ENCODE results near the gene ST7. TPM values are rescaled to one million over a fixed set of nuclear protein-coding genes. Genes with fewer than 3 reads are reported as not detected.

Gene ST7
- total RNA-seq, 1 experiment from 2014 or later: 12.9 TPM

DNA sequence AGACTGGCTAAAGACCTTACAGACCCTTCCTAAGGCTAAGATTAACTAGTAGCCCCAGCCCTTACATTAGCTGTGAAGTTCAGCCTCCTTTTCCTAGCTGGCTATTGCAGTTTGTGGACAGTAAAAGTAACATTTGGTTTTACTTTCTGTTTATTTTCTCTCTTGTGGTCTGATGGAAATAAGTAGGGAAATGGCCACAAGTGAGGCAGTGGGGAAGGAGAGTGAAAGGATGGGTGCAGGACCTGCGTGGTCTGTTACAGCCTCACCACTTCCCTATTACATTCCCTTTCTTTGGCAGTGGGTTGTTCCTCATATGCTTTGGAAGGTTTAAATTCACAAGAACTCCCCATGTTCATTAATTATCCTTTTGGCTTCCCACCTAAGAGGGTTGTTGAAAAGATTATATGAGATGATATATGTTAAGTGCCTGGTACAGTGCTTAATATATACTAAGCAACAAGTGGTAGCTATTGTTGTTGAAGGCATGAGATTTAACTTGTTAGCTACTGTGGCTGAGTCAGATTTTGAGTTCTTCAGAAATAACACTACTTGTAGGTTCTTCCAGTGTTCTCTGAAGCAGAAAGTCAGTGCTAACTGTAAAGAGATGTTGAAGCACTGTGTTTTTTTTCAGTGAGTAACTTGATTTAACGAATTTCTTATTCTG lies 181.7 kb downstream of the ST7 start:
- H3K79me1 ChIP-seq (ENCODE audit: insufficient read depth, low read depth, low read length, poor library complexity, severe bottlenecking): no peaks in the 10 kb centered on the region
- no peak overlapping the region for H3K27ac ChIP-seq (ENCODE audit: insufficient read length, low read depth, low read length)
- no peak overlapping the region for H3K18ac ChIP-seq (ENCODE audit: insufficient read length, low read depth, low read length)
- H3K4me2 ChIP-seq (ENCODE audit: insufficient read depth, insufficient read length, low read length): no peak overlapping the region
- H4K8ac ChIP-seq (replicated peaks; ENCODE audit: insufficient read length, low read depth, low read length): no peak overlapping the region
- no peaks in the 10 kb centered on the region for H3K9me3 Mint-ChIP-seq
- H4K5ac ChIP-seq (ENCODE audit: insufficient read length, low read depth, low read length): no peak overlapping the region
- TF ChIP-seq CTCF (conservative IDR thresholded peaks at IDR 0.05): no peak
- H3K27ac Mint-ChIP-seq: no peak overlapping the region
- no peaks in the 10 kb centered on the region for H3K23me2 ChIP-seq (ENCODE audit: insufficient read length, low read depth, low read length, poor library complexity, severe bottlenecking)
- H2AFZ ChIP-seq (ENCODE audit: low read length): no peak overlapping the region
- H2BK20ac ChIP-seq (ENCODE audit: low read depth, low read length, poor library complexity, severe bottlenecking): no peak overlapping the region
- H3K9ac ChIP-seq (ENCODE audit: extremely low read depth, insufficient read length, low read length): no peak overlapping the region
- H3K27me3 Mint-ChIP-seq (ENCODE audit: low read depth): no peaks in the 10 kb centered on the region
- H3K79me2 ChIP-seq (ENCODE audit: insufficient read depth, low read length): no peaks in the 10 kb centered on the region; the same call in 1 of the 2 replicates
- no peak overlapping the region for H4K91ac ChIP-seq (ENCODE audit: insufficient read length, low read depth, low read length)
- no peaks in the 10 kb centered on the region for H3K27me3 ChIP-seq (ENCODE audit: insufficient read depth, low read length)
- no CpG with 5 or more reads among the region's 2 CpGs for WGBS (ENCODE audit: extremely low coverage, insufficient read length, low lambda C conversion rate)
- no peaks in the 10 kb centered on the region for H3K9me3 ChIP-seq (ENCODE audit: control insufficient read depth, low read depth, low read length)
- DNase-seq: no peak
- H3K56ac ChIP-seq (ENCODE audit: insufficient read length, low read depth, low read length): no peak overlapping the region
- no peak overlapping the region for H2BK12ac ChIP-seq (ENCODE audit: insufficient read length, low read depth, low read length)
- H3K4me1 Mint-ChIP-seq: peaks cover 22% of the 10 kb centered on the region in 2 experiments
- H2BK5ac ChIP-seq (ENCODE audit: insufficient read length, low read length): no peak overlapping the region
- H3K4me1 ChIP-seq (ENCODE audit: insufficient read depth, low read length): peaks cover 3% of the 10 kb centered on the region
- no peak overlapping the region for H3K14ac ChIP-seq (ENCODE audit: insufficient read depth, low read length)
- H2BK120ac ChIP-seq (ENCODE audit: low read depth, low read length, poor library complexity, severe bottlenecking): no peak overlapping the region
- H2BK15ac ChIP-seq (ENCODE audit: low read depth, low read length): no peak overlapping the region; the same call in 1 of the 2 replicates
- no peak overlapping the region for H2AK5ac ChIP-seq (ENCODE audit: insufficient read length, low read length)
- no peak overlapping the region for H3K4me3 Mint-ChIP-seq
- H3K4ac ChIP-seq (ENCODE audit: low read depth, low read length): no peak overlapping the region
- H4K20me1 ChIP-seq (ENCODE audit: control insufficient read depth, insufficient read depth, insufficient read length): no peaks in the 10 kb centered on the region
- peaks cover 0 to 9% (median 8%) of the 10 kb centered on the region in 3 experiments; a peak in 4 of 7 replicates for H3K36me3 Mint-ChIP-seq (ENCODE audit: insufficient read depth in 1 of 3, low read depth in 3 of 3)
- no peak overlapping the region for H3T11ph ChIP-seq (ENCODE audit: low read length)
- H3K23ac ChIP-seq (ENCODE audit: insufficient read length, low read depth, low read length): no peak overlapping the region
